GM12878 (cell line): ENCODE results near the gene ZMYND19. TPM values are rescaled to one million over a fixed set of nuclear protein-coding genes. Genes with fewer than 3 reads are reported as not detected.
A peak's percentile ranks its signal among the peaks of the same experiment; 100 is the strongest.

Experiments
- CHD2 ChIP-seq: IDR thresholded peaks from 2 replicates; pipeline ENCODE4 v1.6.1; 2011; ENCODE audit warnings: low read depth, low read length, improper control_type of control experiment, borderline replicate concordance
- CREB1 ChIP-seq: IDR thresholded peaks from 2 replicates; pipeline ENCODE4 v1.6.1; 2012; ENCODE audit warnings: low read depth, mild to moderate bottlenecking, inconsistent platforms
- ESRRA ChIP-seq: IDR thresholded peaks from 2 replicates; pipeline ENCODE4 v1.6.1; 2012; ENCODE audit warnings: mild to moderate bottlenecking, low read length, improper control_type of control experiment
- HCFC1 ChIP-seq: fragments of 150-350 bp; IDR thresholded peaks from 2 replicates; pipeline ENCODE4 v1.6.1; 2014; ENCODE audit warnings: low read length
- MEF2B ChIP-seq: fragments of 450-650 bp; IDR thresholded peaks from 2 replicates; pipeline ENCODE4 v1.6.1; 2018; ENCODE audit warnings: mild to moderate bottlenecking, moderate library complexity; ENCODE audit not compliant: partially characterized antibody, poor library complexity, severe bottlenecking
- MXI1 ChIP-seq: fragments of 150-350 bp; IDR thresholded peaks from 2 replicates; pipeline ENCODE4 v1.6.1; 2011; ENCODE audit warnings: low read depth, mild to moderate bottlenecking, inconsistent platforms, low read length, improper control_type of control experiment
- MYC ChIP-seq: IDR thresholded peaks from 2 replicates; pipeline ENCODE4 v1.6.1; 2011; ENCODE audit warnings: mild to moderate bottlenecking, low read length, moderate library complexity, inconsistent platforms; ENCODE audit not compliant: insufficient read depth, insufficient replicate concordance, insufficient read length, severe bottlenecking
- NBN ChIP-seq: fragments of 450-650 bp; IDR thresholded peaks from 2 replicates; pipeline ENCODE4 v1.6.1; 2016
- NFYB ChIP-seq: IDR thresholded peaks from 2 replicates; pipeline ENCODE4 v1.6.1; 2011; ENCODE audit warnings: low read depth, mild to moderate bottlenecking, low read length, improper control_type of control experiment, moderate library complexity; ENCODE audit not compliant: insufficient read depth
- NR2C1 ChIP-seq: fragments of 450-650 bp; IDR thresholded peaks from 2 replicates; pipeline ENCODE4 v1.6.1; 2017; ENCODE audit warnings: antibody characterized with exemption, mild to moderate bottlenecking, moderate library complexity
- NR2F1 ChIP-seq: fragments of 450-650 bp; conservative IDR thresholded peaks from 2 replicates; pipeline ENCODE4 v1.6.1; 2017; ENCODE audit warnings: mild to moderate bottlenecking
- PBX3 ChIP-seq: IDR thresholded peaks from 2 replicates; pipeline ENCODE4 v1.6.1; 2011; ENCODE audit warnings: mild to moderate bottlenecking, low read depth, low read length, moderate library complexity; ENCODE audit not compliant: insufficient replicate concordance
- POLR2A ChIP-seq: IDR thresholded peaks from 2 replicates; pipeline ENCODE4 v1.6.1; 2011; ENCODE audit warnings: low read depth, mild to moderate bottlenecking, low read length
- POLR2AphosphoS5 ChIP-seq: IDR thresholded peaks from 2 replicates; pipeline ENCODE4 v1.6.1; 2011; ENCODE audit warnings: mild to moderate bottlenecking, low read length, inconsistent platforms
- RFX5 ChIP-seq: IDR thresholded peaks from 2 replicates; pipeline ENCODE4 v1.6.1; 2011; ENCODE audit warnings: low read depth, low read length, improper control_type of control experiment
- RUNX3 ChIP-seq: IDR thresholded peaks from 2 replicates; pipeline ENCODE4 v1.6.1; 2012; ENCODE audit warnings: low read length, inconsistent platforms
- SMARCA5 ChIP-seq: fragments of 450-650 bp; IDR thresholded peaks from 2 replicates; pipeline ENCODE4 v1.6.1; 2017; ENCODE audit warnings: mild to moderate bottlenecking
- SMC3 ChIP-seq: IDR thresholded peaks from 2 replicates; pipeline ENCODE4 v1.6.1; 2011; ENCODE audit warnings: low read length, improper control_type of control experiment, borderline replicate concordance
- TAF1 ChIP-seq: IDR thresholded peaks from 2 replicates; pipeline ENCODE4 v1.6.1; 2011; ENCODE audit warnings: mild to moderate bottlenecking, low read depth, low read length, borderline replicate concordance
- TBL1XR1 ChIP-seq: IDR thresholded peaks from 2 replicates; pipeline ENCODE4 v1.6.1; 2012; ENCODE audit warnings: low read depth, low read length, improper control_type of control experiment
- TCF12 ChIP-seq: IDR thresholded peaks from 2 replicates; pipeline ENCODE4 v1.6.1; 2011; ENCODE audit warnings: low read depth, mild to moderate bottlenecking, low read length
- TCF3 ChIP-seq: IDR thresholded peaks from 2 replicates; pipeline ENCODE4 v1.6.1; 2012; ENCODE audit warnings: low read depth, mild to moderate bottlenecking, low read length, borderline replicate concordance; ENCODE audit not compliant: insufficient read depth
- ZNF622 ChIP-seq: fragments of 450-650 bp; IDR thresholded peaks from 2 replicates; pipeline ENCODE4 v1.6.1; 2017; ENCODE audit warnings: mild to moderate bottlenecking, inconsistent platforms
- ZSCAN29 ChIP-seq: fragments of 450-650 bp; IDR thresholded peaks from 2 replicates; pipeline ENCODE4 v1.6.1; 2017; ENCODE audit warnings: mild to moderate bottlenecking, moderate library complexity
- polyA plus RNA-seq, 11 experiments: library from polyadenylated mRNA; depleted of rRNA in 4 of 11; unstranded in 6 of 11; stranded (reverse) in 5 of 11; fragments of >200 nt; fragmentation: Nextera tagmentation in 4 of 11; fragmentation: Illumina TruSeq in 1 of 11; extraction: Ambion mirVana in 4 of 11; extraction: Trizol in 1 of 11; gene quantifications; 1 replicate in 1 of 11; 2 replicates in 10 of 11; pipeline versions ENCODE4 v1.2.1 to v1.2.3, GENCODE V29; 2011 to 2016; ENCODE audit warnings: inconsistent platforms in 2 of 11, missing spikeins in 2 of 11, low read depth in 1 of 11
- total RNA-seq, 4 experiments: library from RNA; depleted of rRNA in 3 of 4; stranded (reverse); fragments of >200 nt in 3 of 4; fragmentation: Illumina TruSeq in 1 of 4; extraction: Trizol in 1 of 4; gene quantifications; 2 replicates each; pipeline versions ENCODE4 v1.2.1 to v1.2.3, GENCODE V29; 2013 to 2021
- TF ChIP-seq, protein P1 (sequence below): fragments of 450-650 bp; IDR thresholded peaks from 2 replicates; pipeline ENCODE4 v1.6.1; 2017; ENCODE audit warnings: mild to moderate bottlenecking, moderate library complexity
- TF ChIP-seq, protein P2 (sequence below): fragments of 450-650 bp; IDR thresholded peaks from 2 replicates; pipeline ENCODE4 v1.6.1; 2016; ENCODE audit warnings: mild to moderate bottlenecking

ZMYND19 gene
- total and polyA plus RNA-seq, 10 of the 15 experiments (the other 5 are each of a cell fraction or from before 2014, with no cell fraction given), result 0.84 to 54.8 (median 20.1) TPM

- TF ChIP-seq, protein P1, sequence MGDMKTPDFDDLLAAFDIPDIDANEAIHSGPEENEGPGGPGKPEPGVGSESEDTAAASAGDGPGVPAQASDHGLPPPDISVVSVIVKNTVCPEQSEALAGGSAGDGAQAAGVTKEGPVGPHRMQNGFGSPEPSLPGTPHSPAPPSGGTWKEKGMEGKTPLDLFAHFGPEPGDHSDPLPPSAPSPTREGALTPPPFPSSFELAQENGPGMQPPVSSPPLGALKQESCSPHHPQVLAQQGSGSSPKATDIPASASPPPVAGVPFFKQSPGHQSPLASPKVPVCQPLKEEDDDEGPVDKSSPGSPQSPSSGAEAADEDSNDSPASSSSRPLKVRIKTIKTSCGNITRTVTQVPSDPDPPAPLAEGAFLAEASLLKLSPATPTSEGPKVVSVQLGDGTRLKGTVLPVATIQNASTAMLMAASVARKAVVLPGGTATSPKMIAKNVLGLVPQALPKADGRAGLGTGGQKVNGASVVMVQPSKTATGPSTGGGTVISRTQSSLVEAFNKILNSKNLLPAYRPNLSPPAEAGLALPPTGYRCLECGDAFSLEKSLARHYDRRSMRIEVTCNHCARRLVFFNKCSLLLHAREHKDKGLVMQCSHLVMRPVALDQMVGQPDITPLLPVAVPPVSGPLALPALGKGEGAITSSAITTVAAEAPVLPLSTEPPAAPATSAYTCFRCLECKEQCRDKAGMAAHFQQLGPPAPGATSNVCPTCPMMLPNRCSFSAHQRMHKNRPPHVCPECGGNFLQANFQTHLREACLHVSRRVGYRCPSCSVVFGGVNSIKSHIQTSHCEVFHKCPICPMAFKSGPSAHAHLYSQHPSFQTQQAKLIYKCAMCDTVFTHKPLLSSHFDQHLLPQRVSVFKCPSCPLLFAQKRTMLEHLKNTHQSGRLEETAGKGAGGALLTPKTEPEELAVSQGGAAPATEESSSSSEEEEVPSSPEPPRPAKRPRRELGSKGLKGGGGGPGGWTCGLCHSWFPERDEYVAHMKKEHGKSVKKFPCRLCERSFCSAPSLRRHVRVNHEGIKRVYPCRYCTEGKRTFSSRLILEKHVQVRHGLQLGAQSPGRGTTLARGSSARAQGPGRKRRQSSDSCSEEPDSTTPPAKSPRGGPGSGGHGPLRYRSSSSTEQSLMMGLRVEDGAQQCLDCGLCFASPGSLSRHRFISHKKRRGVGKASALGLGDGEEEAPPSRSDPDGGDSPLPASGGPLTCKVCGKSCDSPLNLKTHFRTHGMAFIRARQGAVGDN, result peak; percentile 47; the same call in 1 of the 2 replicates
- TF ChIP-seq RUNX3 (0 out of 2 replicates have a peak, but pooled peaks have one; percentile 14), MXI1 (0 out of 2 replicates have a peak, but pooled peaks have one; percentile 19), POLR2AphosphoS5 (peak; percentile 81), TCF3 (no peak), ESRRA (no peak), ZSCAN29 (no peak), SMC3 (peak; percentile 22; the same call in 1 of the 2 replicates), MYC (no peak), POLR2A (peak; percentile 94), NR2F1 (peak; percentile 85), ZNF622 (no peak), NBN (no peak), PBX3 (peak; percentile 57), CHD2 (0 out of 2 replicates have a peak, but pooled peaks have one; percentile 32), TBL1XR1 (no peak), NFYB (peak; percentile 63; the same call in 1 of the 2 replicates), RFX5 (no peak), MEF2B (no peak), CREB1 (peak; percentile 27; the same call in 1 of the 2 replicates), TCF12 (0 out of 2 replicates have a peak, but pooled peaks have one; percentile 17), HCFC1 (peak; percentile 50), NR2C1 (0 out of 2 replicates have a peak, but pooled peaks have one; percentile 43), SMARCA5 (0 out of 2 replicates have a peak, but pooled peaks have one; percentile 16), TAF1 (no peak)
- TF ChIP-seq, protein P2, sequence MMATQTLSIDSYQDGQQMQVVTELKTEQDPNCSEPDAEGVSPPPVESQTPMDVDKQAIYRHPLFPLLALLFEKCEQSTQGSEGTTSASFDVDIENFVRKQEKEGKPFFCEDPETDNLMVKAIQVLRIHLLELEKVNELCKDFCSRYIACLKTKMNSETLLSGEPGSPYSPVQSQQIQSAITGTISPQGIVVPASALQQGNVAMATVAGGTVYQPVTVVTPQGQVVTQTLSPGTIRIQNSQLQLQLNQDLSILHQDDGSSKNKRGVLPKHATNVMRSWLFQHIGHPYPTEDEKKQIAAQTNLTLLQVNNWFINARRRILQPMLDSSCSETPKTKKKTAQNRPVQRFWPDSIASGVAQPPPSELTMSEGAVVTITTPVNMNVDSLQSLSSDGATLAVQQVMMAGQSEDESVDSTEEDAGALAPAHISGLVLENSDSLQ, result peak; percentile 88
Observed at GRCh38 chr9:137551264-137552021, 38.9 kb downstream of the ZMYND19 start, which contains the start of gene MRPL41 (continued).
